GM18511 (cell line): ENCODE measurements around the gene TMED4.

Experiments
- ATAC-seq: cut with Tn5 transposase; IDR thresholded peaks from one replicate; pipeline ENCODE4 v1.9.1; 2021; ENCODE audit warnings: mild to moderate bottlenecking, moderate library complexity; ENCODE audit not compliant: unreplicated experiment

The TMED4 gene

DNA sequence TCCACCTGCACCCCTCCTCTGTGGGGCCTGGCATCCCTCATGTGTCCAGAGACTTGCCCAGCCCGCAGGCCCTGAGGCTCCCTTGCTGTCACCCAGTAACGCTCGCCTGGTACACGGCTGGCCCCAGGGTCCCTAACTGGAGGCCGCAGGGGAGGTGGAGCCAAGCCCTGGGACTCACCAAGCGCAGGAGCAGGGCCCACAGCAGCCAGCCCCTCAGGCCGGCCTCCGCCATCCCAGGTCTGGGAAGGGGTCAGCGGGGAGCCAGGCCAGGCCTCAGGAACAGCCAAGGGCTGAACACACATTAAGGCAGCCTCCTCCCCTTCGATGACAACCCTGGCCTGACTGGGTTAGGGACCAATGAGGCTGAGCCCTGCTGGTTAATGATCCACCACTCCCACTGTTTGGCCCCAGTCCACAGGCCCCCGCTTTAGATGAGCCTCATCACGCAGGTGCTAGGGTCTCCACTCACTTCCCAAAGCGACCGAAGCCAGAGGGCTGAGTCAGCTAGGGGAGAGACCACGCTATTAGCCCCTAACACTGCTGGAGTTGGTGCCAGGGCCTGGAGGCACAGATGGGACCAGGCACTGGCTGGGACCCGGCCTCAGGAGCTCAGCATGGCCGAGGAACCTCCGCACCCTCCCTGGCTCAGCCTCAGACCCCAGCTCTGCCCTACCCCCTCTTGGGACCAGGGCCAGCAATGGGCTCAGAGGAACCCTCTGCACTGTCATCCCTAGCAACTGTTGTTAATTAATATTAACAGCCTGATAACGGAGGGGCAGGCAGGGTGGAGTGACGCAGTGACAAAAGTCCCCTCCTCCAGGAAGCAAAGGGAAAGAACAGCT is 40.8 kb downstream of the TMED4 start, which contains the start of gene NPC1L1:
Gene NPC1L1, minus strand, starts transcription at position 303 of the 842 bp plus-strand sequence. Its CDS starts 71 bp downstream, at position 232.
- ATAC-seq = no peak

DNA sequence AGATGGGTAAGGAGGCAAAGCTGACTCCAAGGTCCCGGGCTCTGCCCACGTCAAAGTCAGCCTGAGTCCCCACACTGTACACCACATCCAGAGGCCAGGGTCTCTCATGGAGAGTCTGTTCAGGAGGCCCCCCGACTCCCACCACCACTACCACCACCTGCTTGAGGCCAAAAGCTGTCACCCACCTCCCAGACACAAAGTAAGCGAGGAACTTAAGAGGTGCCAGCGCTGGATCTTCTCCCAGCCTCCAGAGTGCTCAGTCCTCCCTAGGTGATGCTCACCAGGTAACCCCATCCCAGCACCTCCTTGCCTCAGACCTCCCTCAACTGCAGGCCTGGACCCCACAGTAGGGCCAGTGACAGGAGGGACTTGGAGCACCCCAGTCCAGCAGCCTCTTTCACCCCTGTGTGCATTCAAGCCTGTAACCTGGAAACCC is 41.4 kb downstream of the TMED4 start:
- ATAC-seq = no peak

DNA sequence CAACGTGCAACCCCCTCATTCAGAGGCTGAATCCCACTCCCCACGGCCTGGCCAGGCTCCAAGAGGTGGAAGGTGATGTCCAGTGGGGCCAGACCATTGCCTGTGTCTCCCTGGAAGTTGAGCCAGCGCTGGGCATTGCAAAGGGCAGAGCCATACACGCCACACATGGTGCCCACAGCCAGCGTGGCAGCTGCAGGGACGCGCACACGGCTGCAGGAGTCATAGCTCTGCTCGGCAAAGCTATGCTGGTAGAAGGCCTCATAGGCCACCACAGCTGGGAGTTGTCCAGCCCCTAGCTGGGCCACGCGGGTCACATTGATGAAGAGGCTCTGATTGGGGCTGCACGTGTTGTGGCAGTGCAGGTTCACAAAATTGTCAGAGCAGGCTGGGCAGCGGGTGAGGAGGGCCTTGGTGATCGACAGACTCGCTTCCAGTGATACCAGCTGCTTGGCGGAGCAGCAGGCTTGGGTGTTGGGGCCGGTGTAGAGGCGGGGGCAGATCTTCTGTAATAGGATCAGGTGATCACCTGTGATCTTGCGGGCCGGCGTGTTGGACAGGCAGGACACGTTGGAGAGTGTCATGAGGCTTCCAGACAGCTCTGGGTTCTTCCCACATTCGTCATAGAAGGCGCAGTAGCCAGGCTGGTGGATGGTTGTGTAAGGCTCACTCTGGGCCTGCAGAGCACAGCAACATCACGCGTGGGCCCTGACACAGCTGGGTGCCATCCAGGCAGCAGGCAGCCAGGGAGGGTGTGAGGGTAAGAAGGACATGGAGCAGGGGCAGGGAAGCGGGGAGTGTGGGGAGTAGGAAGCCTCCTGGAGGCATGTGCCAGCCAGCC is 42.1 kb downstream of the TMED4 start:
- no peak for ATAC-seq

DNA sequence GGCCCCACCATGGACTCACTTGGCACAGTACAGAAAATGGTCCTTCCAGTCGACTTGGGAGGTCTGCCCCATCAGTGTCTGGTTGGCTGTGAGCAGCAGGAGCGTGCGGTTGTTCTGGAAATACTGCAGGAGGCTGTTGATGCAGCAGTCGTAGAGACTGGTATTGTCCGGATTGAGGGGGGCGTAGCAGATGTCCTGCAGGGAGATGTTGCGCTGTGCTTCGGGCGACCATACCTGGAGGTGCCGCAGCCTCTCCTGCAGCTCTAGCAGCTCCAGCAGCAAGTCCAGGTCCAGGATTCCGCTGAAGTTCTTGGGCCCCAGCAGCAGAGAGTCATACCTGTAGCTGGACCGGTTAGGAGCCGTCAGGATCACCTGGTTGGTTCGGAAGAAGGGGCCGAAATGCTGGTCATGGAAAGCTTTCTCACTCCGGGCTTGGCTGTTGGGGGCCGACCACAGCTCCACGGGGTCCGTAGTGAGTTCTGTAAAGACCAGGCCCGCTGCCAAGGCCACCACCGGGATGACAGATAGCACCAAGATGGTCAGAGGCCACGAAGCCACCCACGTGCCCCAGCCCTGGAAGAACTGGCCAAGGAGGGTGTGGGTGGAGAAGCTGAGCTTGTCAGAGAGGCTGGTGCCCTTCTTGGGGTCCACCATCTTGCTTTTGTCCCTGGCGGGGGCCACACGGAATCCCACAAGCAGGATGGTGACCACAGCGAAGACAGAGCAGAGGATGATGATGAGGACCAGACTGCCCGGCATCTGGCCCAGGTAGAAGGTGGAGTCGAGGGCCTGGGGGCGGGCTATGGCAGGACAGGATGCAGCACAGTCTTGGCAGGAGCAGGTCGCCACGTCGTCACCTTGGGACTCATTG is 43.0 kb downstream of the TMED4 start:
- no peak for ATAC-seq

DNA sequence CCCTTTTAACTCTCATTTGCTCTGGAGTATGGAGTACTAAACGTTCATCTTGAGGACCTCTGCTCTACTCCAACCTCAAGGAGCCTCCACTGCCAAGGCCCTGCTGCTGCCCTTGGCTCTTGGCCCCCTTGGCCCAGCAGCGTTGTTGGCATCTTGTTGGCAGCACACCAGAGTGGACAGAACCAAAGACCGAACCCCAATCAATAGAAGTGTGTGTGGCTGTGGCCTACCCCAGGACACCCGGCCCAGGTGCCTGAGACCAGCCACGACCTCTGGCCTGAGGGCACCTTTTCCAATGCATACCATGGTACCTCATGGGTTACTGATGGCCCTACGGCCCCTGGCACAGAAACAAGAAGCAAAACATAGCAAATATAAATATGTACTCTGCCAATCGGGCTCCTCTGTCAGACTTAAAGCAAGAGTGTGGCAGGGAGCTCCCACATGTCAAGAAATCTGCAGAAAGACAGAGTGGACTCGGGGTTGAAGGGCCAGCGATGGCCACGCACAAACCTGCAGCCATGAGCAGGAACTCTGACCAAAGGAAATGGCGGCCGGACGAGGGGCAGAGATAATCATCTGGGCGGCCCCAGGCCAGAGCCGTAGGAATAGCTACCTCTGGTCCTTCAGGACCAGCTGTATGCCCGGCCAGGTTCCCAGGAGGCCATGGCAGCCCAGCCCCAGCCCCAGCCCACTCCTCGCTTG is 43.8 kb downstream of the TMED4 start:
- ATAC-seq = no peak

DNA sequence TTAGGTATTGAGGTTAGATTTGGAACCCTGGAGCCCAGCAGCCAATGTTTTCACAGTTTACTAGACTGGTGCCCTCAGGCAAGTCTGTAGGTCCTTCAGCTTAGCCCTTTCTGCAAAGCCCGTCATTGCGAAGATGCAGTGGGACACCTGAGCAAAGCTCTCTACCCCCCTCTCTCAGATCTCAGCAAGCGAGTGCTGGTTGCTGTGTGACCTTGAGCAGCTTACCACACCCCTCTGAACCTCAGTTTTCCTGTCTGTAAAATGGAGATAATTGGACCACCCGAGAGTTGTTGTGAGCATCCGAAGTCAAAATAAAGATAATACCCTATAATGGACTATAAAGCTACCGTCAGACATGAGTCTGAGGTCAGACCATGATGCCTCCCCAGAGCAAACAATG is 44.6 kb downstream of the TMED4 start:
- ATAC-seq = no peak

DNA sequence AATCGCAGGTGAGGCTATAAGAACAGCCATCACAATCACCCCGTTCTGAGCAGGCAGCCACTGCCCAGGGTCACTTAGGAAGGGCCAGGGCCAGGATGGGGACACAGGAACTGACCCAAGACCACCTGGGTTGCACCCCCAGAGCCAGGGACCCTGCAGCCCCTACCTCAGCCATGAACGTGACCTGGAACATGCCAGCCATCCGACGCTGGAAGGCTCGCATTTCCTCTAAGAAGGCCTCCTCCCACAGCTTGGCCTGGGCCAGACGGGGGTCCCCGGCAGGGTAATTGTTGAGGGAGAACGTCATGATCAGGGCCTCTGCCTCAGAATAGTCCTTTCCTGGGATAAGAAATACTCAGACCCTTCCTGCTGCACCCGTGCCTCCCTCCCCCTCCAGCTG is 45.9 kb downstream of the TMED4 start:
- ATAC-seq = no peak

DNA sequence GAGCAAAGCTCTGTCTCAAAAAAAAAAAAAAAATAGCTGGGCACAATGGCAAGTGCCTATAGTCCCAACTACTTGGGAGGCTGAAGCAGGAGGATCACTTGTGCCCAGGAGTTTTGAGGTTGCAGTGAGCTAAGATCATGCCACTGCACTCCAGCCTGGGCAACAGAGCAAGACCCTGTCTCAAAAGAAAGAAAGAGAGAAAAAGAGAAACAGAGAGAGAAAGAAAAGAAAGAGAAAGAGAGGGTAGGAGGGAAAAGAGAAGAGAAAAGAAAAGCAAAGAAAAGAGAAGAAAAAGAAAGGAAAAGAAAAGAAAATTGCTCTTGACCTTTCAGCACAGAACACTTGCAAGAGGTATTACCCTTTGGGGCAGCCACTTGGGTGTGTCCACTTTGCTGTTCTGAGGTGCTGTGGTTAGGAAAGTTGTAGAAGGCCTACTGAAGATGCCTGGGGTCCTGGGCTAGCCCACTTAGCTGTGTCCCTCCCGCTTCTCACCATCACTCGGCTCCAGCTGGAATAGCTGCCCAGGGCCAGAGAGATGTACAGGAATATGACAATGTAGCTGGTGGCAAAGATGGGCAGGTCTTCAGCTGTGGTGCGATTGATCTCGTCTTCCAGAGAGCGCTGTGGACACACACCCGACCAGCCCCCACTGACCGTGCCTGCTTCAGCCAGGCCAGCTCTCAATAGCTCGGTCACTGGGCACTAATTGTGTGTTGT is 46.5 kb downstream of the TMED4 start:
- ATAC-seq = no peak

DNA sequence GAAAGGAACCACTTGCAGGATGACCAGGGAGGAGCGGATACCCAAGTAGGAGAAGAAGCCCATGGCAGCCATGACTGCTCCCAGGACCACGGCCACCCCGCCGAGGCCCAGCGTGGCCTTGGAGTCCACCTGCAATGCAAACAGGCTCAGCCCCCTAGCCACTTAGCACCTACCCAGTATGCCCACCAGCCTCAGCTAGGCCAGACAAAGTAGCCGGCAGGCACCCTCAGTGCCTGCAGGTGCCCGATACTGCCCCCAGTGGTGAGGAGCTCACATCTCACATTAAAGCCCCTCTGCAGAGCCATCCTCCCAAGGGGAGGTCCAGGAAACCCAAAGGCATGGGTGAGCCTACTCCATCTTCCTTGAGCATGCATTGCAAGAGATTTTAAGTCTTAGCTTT is 47.5 kb downstream of the TMED4 start:
- peak; percentile 61 for ATAC-seq

DNA sequence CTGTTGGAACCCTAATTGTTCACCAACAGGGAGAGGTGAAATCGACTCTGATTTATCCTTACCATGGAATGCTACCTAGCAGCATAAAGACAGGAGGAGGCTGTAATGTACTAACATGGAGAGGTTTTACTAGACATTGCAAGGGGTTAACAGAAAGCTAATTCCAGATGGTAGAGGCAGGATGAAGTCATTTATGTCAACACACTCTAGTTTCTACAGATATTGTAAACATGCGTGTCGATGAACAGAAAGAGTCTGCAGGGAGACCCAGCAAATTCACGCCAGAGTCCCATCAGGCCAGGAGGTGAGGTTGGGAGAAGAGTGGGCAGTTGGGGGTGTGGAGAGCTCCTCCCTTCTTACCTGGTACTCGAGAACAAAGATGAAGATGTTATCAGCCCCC is 47.9 kb downstream of the TMED4 start:
- no peak for ATAC-seq

DNA sequence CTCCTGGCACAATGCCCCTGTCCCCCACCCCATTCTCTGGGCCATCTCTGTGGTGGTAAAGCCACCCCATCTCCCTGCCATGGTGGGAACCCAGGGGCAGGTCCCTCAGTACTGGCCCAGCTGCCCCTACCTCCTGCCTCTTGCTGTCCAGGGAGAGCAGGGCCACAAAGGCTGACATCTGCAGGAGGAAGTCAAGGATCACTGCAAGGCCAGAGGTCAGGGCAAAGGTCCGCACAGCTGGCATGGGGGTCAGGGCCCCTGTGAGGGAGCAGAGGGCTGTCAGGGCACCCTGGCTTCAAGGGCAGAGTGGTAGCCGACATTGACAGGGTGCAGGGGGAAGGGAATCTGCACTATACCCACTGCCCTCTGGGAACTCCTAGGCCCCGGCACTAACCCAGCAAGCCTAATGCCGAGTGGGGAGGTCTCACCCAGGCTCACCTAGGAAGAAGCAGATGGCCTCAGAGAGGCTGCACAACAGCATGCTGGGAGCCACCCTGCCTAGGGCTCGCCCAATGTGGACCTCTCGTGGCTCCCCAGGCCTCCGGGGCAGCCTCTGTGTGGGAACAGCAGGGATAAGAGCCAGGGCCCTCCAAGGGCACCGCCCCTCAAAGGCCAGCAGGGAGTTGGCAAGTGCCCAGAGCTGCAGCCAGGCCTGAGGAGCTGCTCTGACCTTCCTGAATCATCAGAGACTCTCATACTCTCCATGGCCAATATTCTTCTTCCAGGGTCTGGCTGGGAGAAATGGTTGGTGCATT is 48.6 kb downstream of the TMED4 start:
- no peak for ATAC-seq

DNA sequence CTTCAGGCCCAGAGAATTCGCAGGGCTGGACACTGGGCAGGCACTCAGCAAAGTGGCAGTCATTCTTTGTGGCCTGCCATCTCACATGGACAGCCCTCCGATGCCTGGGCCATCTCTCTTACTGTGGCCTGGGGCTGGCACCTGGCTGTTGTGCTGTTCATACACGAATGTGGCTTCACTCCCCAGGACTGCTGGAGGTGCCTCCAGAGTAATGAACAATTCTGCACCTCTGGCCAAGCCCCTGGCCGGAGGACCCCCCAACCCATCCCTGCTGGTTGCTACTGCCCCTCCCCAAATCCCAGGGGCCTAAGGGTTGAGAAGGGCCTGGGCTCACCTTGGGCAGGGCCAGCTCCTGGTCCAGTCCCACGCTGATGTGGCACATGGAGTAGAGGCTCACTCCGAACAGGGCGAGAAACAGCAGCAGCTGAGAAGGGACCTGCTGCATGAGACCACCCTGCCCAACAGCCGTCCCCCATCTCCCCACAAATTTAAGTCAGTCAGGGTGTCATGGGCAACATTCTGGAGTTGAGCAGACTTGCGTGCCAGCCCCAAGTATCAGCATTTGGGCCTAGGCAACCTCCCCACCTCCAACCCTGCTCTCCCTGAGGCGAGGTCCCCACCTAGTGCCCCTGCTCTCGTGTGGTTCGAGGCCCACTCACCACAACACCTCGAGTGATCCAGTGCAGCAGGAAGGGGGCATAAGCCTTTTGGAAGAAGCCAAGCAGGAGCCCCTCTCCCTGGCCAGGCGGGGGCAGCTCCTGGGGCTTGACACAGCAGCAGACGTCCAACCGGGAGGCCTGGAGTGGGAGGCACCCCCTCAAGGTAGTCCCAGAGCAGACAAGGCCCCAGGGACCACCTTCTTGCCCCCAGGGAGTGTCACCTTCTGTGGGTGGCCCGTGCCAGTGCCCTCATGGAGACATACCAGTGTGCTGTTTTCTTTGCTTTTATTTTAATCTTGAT is 50.3 kb downstream of the TMED4 start:
- no peak for ATAC-seq

DNA sequence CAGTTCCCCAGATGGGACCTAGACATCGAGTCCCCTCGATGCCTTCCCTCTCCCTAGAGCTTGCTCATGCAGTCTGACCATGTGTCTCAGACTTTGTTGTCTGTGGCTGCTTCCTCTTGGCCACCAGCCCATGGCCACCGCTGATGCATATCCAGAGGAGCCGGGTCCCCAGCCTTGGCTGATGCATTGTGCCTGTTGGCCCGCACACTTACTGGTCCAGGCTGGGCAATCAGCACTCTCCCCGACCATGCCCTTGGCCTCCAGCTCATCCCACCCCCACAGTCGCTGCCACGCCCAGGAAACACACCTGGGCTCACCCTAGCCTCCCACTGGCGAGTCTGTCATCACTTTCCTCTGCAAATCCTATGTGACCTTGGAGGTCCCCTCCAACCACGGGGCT is 51.0 kb downstream of the TMED4 start:
- no peak for ATAC-seq
